ENCODE data around the gene ACOX2.

ACOX2 gene

GRCh38 chr3:58521336-58521670 lies 15.7 kb downstream of the ACOX2 start (continued):
- TF ChIP-seq TSHZ2 (CRISPR knock-in tag; IDR thresholded peaks at IDR 0.05) = no peak

GRCh38 chr3:58520403-58521335 lies 16.3 kb downstream of the ACOX2 start:
- TF ChIP-seq PATZ1 (CRISPR knock-in tag; IDR thresholded peaks at IDR 0.05; ENCODE audit: borderline replicate concordance) (no peak), ZFP3 (CRISPR knock-in tag; IDR thresholded peaks at IDR 0.05) (no peak), GLIS3 (CRISPR knock-in tag; IDR thresholded peaks at IDR 0.05) (no peak), TOX (CRISPR knock-in tag; IDR thresholded peaks at IDR 0.05; ENCODE audit: borderline replicate concordance) (no peak), ARNTL (CRISPR knock-in tag; IDR thresholded peaks at IDR 0.05; ENCODE audit: borderline replicate concordance, low read depth) (no peak), TSHZ2 (CRISPR knock-in tag; IDR thresholded peaks at IDR 0.05) (no peak), BACH2 (CRISPR knock-in tag; IDR thresholded peaks at IDR 0.05; ENCODE audit: borderline replicate concordance) (no peak), RARB (CRISPR knock-in tag; IDR thresholded peaks at IDR 0.05) (no peak), PPARA (CRISPR knock-in tag; IDR thresholded peaks at IDR 0.05; ENCODE audit: borderline replicate concordance) (no peak)
- ATAC-seq = no peak

GRCh38 chr3:58519668-58520402 lies 17.2 kb downstream of the ACOX2 start:
- no peak for ATAC-seq

GRCh38 chr3:58518291-58518789 lies 18.6 kb downstream of the ACOX2 start:
- no peak for ATAC-seq
- no peak for TF ChIP-seq TOX (CRISPR knock-in tag; IDR thresholded peaks at IDR 0.05; ENCODE audit: borderline replicate concordance)

More at GRCh38 chr3:58519668-58520402, 17.2 kb downstream of the ACOX2 start:
- TF ChIP-seq SNAI2 (CRISPR knock-in tag; IDR thresholded peaks at IDR 0.05) (no peak), ESRRG (CRISPR knock-in tag; IDR thresholded peaks at IDR 0.05) (no peak), TOX (CRISPR knock-in tag; IDR thresholded peaks at IDR 0.05; ENCODE audit: borderline replicate concordance) (no peak), ZC3H10 (CRISPR knock-in tag; IDR thresholded peaks at IDR 0.05) (no peak), BACH2 (CRISPR knock-in tag; IDR thresholded peaks at IDR 0.05; ENCODE audit: borderline replicate concordance) (no peak)

- ATAC-seq = no peak
- TF ChIP-seq CSRNP3 (CRISPR knock-in tag; IDR thresholded peaks at IDR 0.05) (no peak), ZC3H10 (CRISPR knock-in tag; IDR thresholded peaks at IDR 0.05) (no peak), BACH2 (CRISPR knock-in tag; IDR thresholded peaks at IDR 0.05; ENCODE audit: borderline replicate concordance) (no peak), SNAI2 (CRISPR knock-in tag; IDR thresholded peaks at IDR 0.05) (no peak), ISL1 (CRISPR knock-in tag; IDR thresholded peaks at IDR 0.05) (no peak), GLIS3 (CRISPR knock-in tag; IDR thresholded peaks at IDR 0.05) (no peak), ZFP30 (CRISPR knock-in tag; IDR thresholded peaks at IDR 0.05) (no peak), ZNF565 (CRISPR knock-in tag; conservative IDR thresholded peaks at IDR 0.05; ENCODE audit: low read depth) (no peak), ESRRG (CRISPR knock-in tag; IDR thresholded peaks at IDR 0.05) (no peak), ZNF70 (CRISPR knock-in tag; IDR thresholded peaks at IDR 0.05) (no peak), PATZ1 (CRISPR knock-in tag; IDR thresholded peaks at IDR 0.05; ENCODE audit: borderline replicate concordance) (no peak), PPARA (CRISPR knock-in tag; IDR thresholded peaks at IDR 0.05; ENCODE audit: borderline replicate concordance) (no peak)
These were observed 22.6 kb downstream of the ACOX2 start for GRCh38 chr3:58514405-58514804.

Measured in SK-N-SH treated with all-trans-retinoic acid at 6 μM for 48 hours (cell line).